ENCODE results near the gene LTBP2. TPM values are rescaled to one million over a fixed set of nuclear protein-coding genes. Genes with fewer than 3 reads are reported as not detected.

Gene LTBP2
- total RNA-seq, 1 donor from 2014 or later: 1.3 TPM

GRCh38 chr14:74551431-74552371, 60.3 kb downstream of the LTBP2 start:
- Mint-ChIP-seq H3K4me3 (no peak overlapping the region), H3K27ac (ENCODE audit: unreplicated experiment) (peak overlapping the region; percentile 73), H3K9me3 (no peaks in the 10 kb centered on the region), H3K4me1 (peaks cover 23% of the 10 kb centered on the region), H3K36me3 (ENCODE audit: low read depth) (no peaks in the 10 kb centered on the region), H3K27me3 (ENCODE audit: low read depth) (no peaks in the 10 kb centered on the region)
- no peak for TF ChIP-seq CTCF (conservative IDR thresholded peaks at IDR 0.05)
- no peak for DNase-seq (ENCODE audit: low read depth, low spot score)

- H3K27ac Mint-ChIP-seq (ENCODE audit: unreplicated experiment): no peak overlapping the region
- no peak for TF ChIP-seq CTCF (conservative IDR thresholded peaks at IDR 0.05)
- H3K4me3 Mint-ChIP-seq: no peak overlapping the region
- H3K9me3 Mint-ChIP-seq: no peaks in the 10 kb centered on the region
- H3K27me3 Mint-ChIP-seq (ENCODE audit: low read depth): no peaks in the 10 kb centered on the region
- no peaks in the 10 kb centered on the region for H3K36me3 Mint-ChIP-seq (ENCODE audit: low read depth)
- H3K4me1 Mint-ChIP-seq: peaks cover 23% of the 10 kb centered on the region
- no peak for DNase-seq (ENCODE audit: low read depth, low spot score)
Observed at GRCh38 chr14:74551001-74551400, 61.0 kb downstream of the LTBP2 start.

- H3K36me3 Mint-ChIP-seq (ENCODE audit: low read depth): no peaks in the 10 kb centered on the region
- H3K9me3 Mint-ChIP-seq: no peaks in the 10 kb centered on the region
- no peak overlapping the region for H3K4me3 Mint-ChIP-seq
- peaks cover 23% of the 10 kb centered on the region for H3K4me1 Mint-ChIP-seq
- no peak for DNase-seq (ENCODE audit: low read depth, low spot score)
- H3K27me3 Mint-ChIP-seq (ENCODE audit: low read depth): no peaks in the 10 kb centered on the region
- H3K27ac Mint-ChIP-seq (ENCODE audit: unreplicated experiment): no peak overlapping the region
- no peak for TF ChIP-seq CTCF (conservative IDR thresholded peaks at IDR 0.05)
Observed at GRCh38 chr14:74550071-74550470, 62.0 kb downstream of the LTBP2 start.

- DNase-seq (ENCODE audit: low read depth, low spot score): no peak
- Mint-ChIP-seq H3K27me3 (ENCODE audit: low read depth) (no peaks in the 10 kb centered on the region), H3K9me3 (no peaks in the 10 kb centered on the region), H3K4me1 (peaks cover 18% of the 10 kb centered on the region), H3K27ac (ENCODE audit: unreplicated experiment) (no peak overlapping the region), H3K4me3 (no peak overlapping the region), H3K36me3 (ENCODE audit: low read depth) (no peaks in the 10 kb centered on the region)
- no peak for TF ChIP-seq CTCF (conservative IDR thresholded peaks at IDR 0.05)
Observed at GRCh38 chr14:74549588-74549987, 62.4 kb downstream of the LTBP2 start.

GRCh38 chr14:74548881-74549280, 63.2 kb downstream of the LTBP2 start:
- no peaks in the 10 kb centered on the region for H3K36me3 Mint-ChIP-seq (ENCODE audit: low read depth)
- H3K4me1 Mint-ChIP-seq: peaks cover 12% of the 10 kb centered on the region
- DNase-seq (ENCODE audit: low read depth, low spot score): no peak
- H3K27ac Mint-ChIP-seq (ENCODE audit: unreplicated experiment): no peak overlapping the region
- no peaks in the 10 kb centered on the region for H3K9me3 Mint-ChIP-seq
- H3K27me3 Mint-ChIP-seq (ENCODE audit: low read depth): no peaks in the 10 kb centered on the region
- TF ChIP-seq CTCF (conservative IDR thresholded peaks at IDR 0.05): no peak
- H3K4me3 Mint-ChIP-seq: no peak overlapping the region
